DOHH2 (cell line): Measurements from ENCODE around the gene GPC6.

Experiments used
- H3F3A ChIP-seq: fragments of 200-600 bp; sonication (generic), shearing (Covaris generic); 2 replicates; pipeline ENCODE4 v1.6.0; 2016; ENCODE audit warnings: antibody characterized with exemption, mild to moderate bottlenecking; ENCODE audit not compliant: control insufficient read depth, insufficient read depth
- H3K27ac ChIP-seq: fragments of 200-600 bp; sonication (generic); 2 replicates; pipeline ENCODE4 v1.5.1; 2014; ENCODE audit warnings: low read depth, mild to moderate bottlenecking, low read length, moderate library complexity
- H3K27me3 ChIP-seq: fragments of 200-600 bp; sonication (generic); 2 replicates; pipeline ENCODE4 v1.6.1; 2014; ENCODE audit warnings: mild to moderate bottlenecking, low read length, mixed read lengths; ENCODE audit not compliant: control insufficient read depth
- H3K36me3 ChIP-seq: fragments of 200-600 bp; sonication (generic); 2 replicates; pipeline ENCODE4 v1.6.1; 2014; ENCODE audit warnings: mild to moderate bottlenecking, low read length, moderate library complexity, mixed read lengths; ENCODE audit not compliant: control insufficient read depth
- H3K4me1 ChIP-seq: fragments of 200-600 bp; sonication (generic); 2 replicates; pipeline ENCODE4 v1.6.1; 2014; ENCODE audit warnings: mild to moderate bottlenecking, low read length, mixed read lengths; ENCODE audit not compliant: control insufficient read depth
- H3K4me2 ChIP-seq: fragments of 200-600 bp; sonication (generic); 2 replicates; pipeline ENCODE4 v1.6.0; 2014; ENCODE audit warnings: mild to moderate bottlenecking, low read length, moderate library complexity
- H3K4me3 ChIP-seq: fragments of 200-600 bp; sonication (generic); 2 replicates; pipeline ENCODE4 v1.5.1; 2014; ENCODE audit warnings: mild to moderate bottlenecking, low read length, mixed read lengths
- H3K79me2 ChIP-seq: fragments of 200-600 bp; sonication (generic); 2 replicates; pipeline ENCODE4 v1.6.1; 2014; ENCODE audit warnings: mild to moderate bottlenecking, low read length, mixed read lengths; ENCODE audit not compliant: control insufficient read depth
- H3K9me2 ChIP-seq: fragments of 200-600 bp; sonication (generic); replicated peaks from 2 replicates; pipeline ENCODE4 v1.6.1; 2014; ENCODE audit warnings: mild to moderate bottlenecking, low read length, mixed read lengths; ENCODE audit not compliant: control insufficient read depth
- H3K9me3 ChIP-seq: fragments of 200-600 bp; sonication (generic); 2 replicates; pipeline ENCODE4 v1.6.1; 2014; ENCODE audit warnings: antibody characterized with exemption, low read length, mixed read lengths; ENCODE audit not compliant: control insufficient read depth, insufficient read depth
- H4K20me1 ChIP-seq: fragments of 200-600 bp; sonication (generic); 2 replicates; pipeline ENCODE4 v1.6.0; 2014; ENCODE audit warnings: low read depth, mild to moderate bottlenecking, antibody characterized with exemption, low read length, moderate library complexity; ENCODE audit not compliant: control insufficient read depth, insufficient read depth
- CTCF ChIP-seq: fragments of 200-600 bp; sonication (generic); IDR thresholded peaks from one replicate; pipeline ENCODE4 v1.5.1; 2014; ENCODE audit warnings: antibody characterized with exemption, mild to moderate bottlenecking, low read depth, low read length; ENCODE audit not compliant: poor library complexity, severe bottlenecking
- EZH2phosphoT487 ChIP-seq: fragments of 200-600 bp; sonication (generic); IDR thresholded peaks from 2 replicates; pipeline ENCODE4 v1.6.1; 2017; ENCODE audit warnings: borderline replicate concordance, mild to moderate bottlenecking, antibody characterized with exemption, low read length, moderate library complexity, mixed read lengths

Gene GPC6

GRCh38 chr13:93709506-93710244 lies 483.1 kb downstream of the GPC6 start:
- no peaks in the 10 kb centered on the region; the same call in 1 of the 2 replicates for H3K9me3 ChIP-seq
- H4K20me1 ChIP-seq: no peaks in the 10 kb centered on the region
- no peaks in the 10 kb centered on the region for H3K79me2 ChIP-seq
- H3K4me3 ChIP-seq: no peak overlapping the region
- no peaks in the 10 kb centered on the region for H3F3A ChIP-seq
- no peak for TF ChIP-seq CTCF
- TF ChIP-seq EZH2phosphoT487: no peak
- no peak overlapping the region for H3K27ac ChIP-seq
- no peak overlapping the region for H3K4me2 ChIP-seq
- H3K9me2 ChIP-seq: no peaks in the 10 kb centered on the region
- H3K27me3 ChIP-seq: no peaks in the 10 kb centered on the region
- H3K4me1 ChIP-seq: no peaks in the 10 kb centered on the region
- H3K36me3 ChIP-seq: no peaks in the 10 kb centered on the region

- H3K4me3 ChIP-seq: no peak overlapping the region
Measured at GRCh38 chr13:93714171-93714570, 487.6 kb downstream of the GPC6 start.

DNA sequence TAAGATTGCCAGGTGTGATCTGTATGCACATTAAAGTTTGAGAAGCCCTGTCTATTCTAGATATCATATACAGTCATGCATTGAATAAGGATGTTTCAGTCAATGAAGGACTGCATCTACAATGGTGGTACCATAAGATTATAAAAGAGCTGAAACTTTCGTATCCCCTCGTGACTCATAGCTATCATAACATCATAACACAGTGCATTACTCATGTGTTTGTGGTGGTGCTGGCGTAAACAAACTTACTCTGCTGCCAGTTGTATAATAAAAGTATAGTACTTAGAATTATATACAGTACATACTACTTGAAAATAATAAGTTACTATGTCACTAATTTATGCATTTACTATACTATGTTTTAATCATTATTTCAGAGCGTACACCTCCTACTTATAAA lies 489.3 kb downstream of the GPC6 start:
- H4K20me1 ChIP-seq: no peaks in the 10 kb centered on the region
- no peak for TF ChIP-seq EZH2phosphoT487

More at GRCh38 chr13:93714171-93714570, 487.6 kb downstream of the GPC6 start:
- Histone ChIP-seq H3F3A (no peaks in the 10 kb centered on the region), H3K79me2 (no peaks in the 10 kb centered on the region), H3K36me3 (no peaks in the 10 kb centered on the region), H3K27ac (no peak overlapping the region), H3K4me2 (no peak overlapping the region), H4K20me1 (no peaks in the 10 kb centered on the region), H3K9me2 (no peaks in the 10 kb centered on the region), H3K27me3 (no peaks in the 10 kb centered on the region), H3K4me1 (no peaks in the 10 kb centered on the region), H3K9me3 (no peaks in the 10 kb centered on the region; the same call in 1 of the 2 replicates)
- TF ChIP-seq EZH2phosphoT487 (no peak), CTCF (no peak)

GRCh38 chr13:93716623-93717022 lies 490.0 kb downstream of the GPC6 start:
- no peaks in the 10 kb centered on the region; the same call in 1 of the 2 replicates for H3K9me3 ChIP-seq
- H3K9me2 ChIP-seq: no peaks in the 10 kb centered on the region
- no peaks in the 10 kb centered on the region for H3K36me3 ChIP-seq
- TF ChIP-seq CTCF (no peak), EZH2phosphoT487 (no peak)
- no peaks in the 10 kb centered on the region for H4K20me1 ChIP-seq
- no peaks in the 10 kb centered on the region for H3K27me3 ChIP-seq
- no peak overlapping the region for H3K4me3 ChIP-seq
- no peaks in the 10 kb centered on the region for H3K4me1 ChIP-seq
- H3K27ac ChIP-seq: no peak overlapping the region
- no peak overlapping the region for H3K4me2 ChIP-seq
- H3K79me2 ChIP-seq: no peaks in the 10 kb centered on the region
- no peaks in the 10 kb centered on the region for H3F3A ChIP-seq

More for the DNA sequence above, 489.3 kb downstream of the GPC6 start:
- no peak overlapping the region for H3K27ac ChIP-seq
- no peaks in the 10 kb centered on the region for H3K4me1 ChIP-seq
- no peaks in the 10 kb centered on the region for H3K36me3 ChIP-seq
- H3K79me2 ChIP-seq: no peaks in the 10 kb centered on the region
- no peak overlapping the region for H3K4me2 ChIP-seq
- H3K4me3 ChIP-seq: no peak overlapping the region
- H3K9me3 ChIP-seq: no peaks in the 10 kb centered on the region; the same call in 1 of the 2 replicates
- no peaks in the 10 kb centered on the region for H3K9me2 ChIP-seq
- H3K27me3 ChIP-seq: no peaks in the 10 kb centered on the region
- H3F3A ChIP-seq: no peaks in the 10 kb centered on the region
